HepG2 (cell line): ENCODE measurements around the gene PRR14. TPM values are rescaled to one million over a fixed set of nuclear protein-coding genes. Genes with fewer than 3 reads are reported as not detected.

Source experiments
- FOXJ3 ChIP-seq: sonication (generic); formaldehyde crosslinking; IDR thresholded peaks from 2 replicates; pipeline ENCODE4 v1.4.0; 2020; ENCODE audit warnings: missing genetic modification reagents, mild to moderate bottlenecking, borderline replicate concordance
- GABPA ChIP-seq, 2 experiments: IDR thresholded peaks; 2 replicates each; pipeline ENCODE4 v1.6.1; 2011 to 2016; ENCODE audit warnings: low read depth in 2 of 2, low read length in 1 of 2, missing biosample characterization in 1 of 2, missing genetic modification characterization in 1 of 2
- IKZF4 ChIP-seq: sonication (generic); formaldehyde crosslinking; IDR thresholded peaks from 2 replicates; pipeline ENCODE4 v1.5.1; 2020; ENCODE audit warnings: borderline replicate concordance, mild to moderate bottlenecking, low read depth, missing genetic modification reagents; ENCODE audit errors: not compliant biosample characterization
- PHF20 ChIP-seq: sonication (generic); formaldehyde crosslinking; IDR thresholded peaks from 2 replicates; pipeline ENCODE4 v1.5.0; 2020; ENCODE audit warnings: mild to moderate bottlenecking, missing genetic modification reagents
- TBX3 ChIP-seq: fragments of 450-650 bp; IDR thresholded peaks from 2 replicates; pipeline ENCODE4 v1.6.1; 2017; ENCODE audit warnings: antibody characterized with exemption, mild to moderate bottlenecking, inconsistent platforms, borderline replicate concordance
- ZNF274 ChIP-seq: sonication (generic); formaldehyde crosslinking; IDR thresholded peaks from 2 replicates; pipeline ENCODE4 v1.5.1; 2020; ENCODE audit warnings: mild to moderate bottlenecking, missing genetic modification reagents
- ZNF567 ChIP-seq: sonication (generic); formaldehyde crosslinking; IDR thresholded peaks from 2 replicates; pipeline ENCODE4 v1.8.1; 2023; ENCODE audit warnings: mild to moderate bottlenecking, missing genetic modification reagents, borderline replicate concordance
- polyA plus RNA-seq, 8 experiments: library from polyadenylated mRNA; depleted of rRNA in 3 of 8; stranded (reverse) in 7 of 8; unstranded in 1 of 8; fragments of >200 nt; fragmentation: Illumina TruSeq in 4 of 8; extraction: Trizol in 4 of 8; gene quantifications; 2 replicates each; pipeline versions ENCODE4 v1.2.1 to v1.2.3, GENCODE V29; 2011 to 2016; ENCODE audit warnings: low read depth in 4 of 8, missing spikeins in 1 of 8, mixed read lengths in 1 of 8; ENCODE audit not compliant: insufficient read depth in 1 of 8
- total RNA-seq, 5 experiments: library from RNA; depleted of rRNA; stranded (reverse); fragments of >200 nt; fragmentation: Illumina TruSeq; extraction: Trizol; gene quantifications; 2 replicates each; pipeline ENCODE4 v1.2.3, GENCODE V29; 2016; ENCODE audit warnings: low read depth in 1 of 5
- TF ChIP-seq, protein P1 (sequence below): sonication (generic); formaldehyde crosslinking; IDR thresholded peaks from 2 replicates; pipeline ENCODE4 v1.4.0; 2020; ENCODE audit warnings: missing genetic modification reagents
- TF ChIP-seq, protein P2 (sequence below), 2 experiments: fragments of 450-650 bp in 1 of 2; sonication (generic) in 1 of 2; formaldehyde crosslinking; IDR thresholded peaks; 2 replicates each; pipeline versions ENCODE4 v1.5.0 to v1.8.0; 2020 to 2022; ENCODE audit warnings: mild to moderate bottlenecking in 1 of 2, missing genetic modification reagents in 1 of 2
- TF ChIP-seq, protein P3 (sequence below): IDR thresholded peaks from 2 replicates; pipeline ENCODE4 v1.6.1; 2018; ENCODE audit warnings: missing genetic modification reagents, mild to moderate bottlenecking, missing compliant biosample characterization
- TF ChIP-seq, protein P4 (sequence below): sonication (generic); formaldehyde crosslinking; conservative IDR thresholded peaks from 2 replicates; pipeline ENCODE4 v1.8.0; 2022; ENCODE audit warnings: mild to moderate bottlenecking, moderate library complexity, missing genetic modification reagents
- TF ChIP-seq, protein P5 (sequence below): sonication (generic); formaldehyde crosslinking; IDR thresholded peaks from 2 replicates; pipeline ENCODE4 v1.5.1; 2020; ENCODE audit warnings: missing genetic modification reagents, mild to moderate bottlenecking, borderline replicate concordance

Gene PRR14
- total and polyA plus RNA-seq, 2 of the 13 experiments (the other 11 are each of a cell fraction or from before 2014, with no cell fraction given), result 8.4 to 11.0 TPM

DNA sequence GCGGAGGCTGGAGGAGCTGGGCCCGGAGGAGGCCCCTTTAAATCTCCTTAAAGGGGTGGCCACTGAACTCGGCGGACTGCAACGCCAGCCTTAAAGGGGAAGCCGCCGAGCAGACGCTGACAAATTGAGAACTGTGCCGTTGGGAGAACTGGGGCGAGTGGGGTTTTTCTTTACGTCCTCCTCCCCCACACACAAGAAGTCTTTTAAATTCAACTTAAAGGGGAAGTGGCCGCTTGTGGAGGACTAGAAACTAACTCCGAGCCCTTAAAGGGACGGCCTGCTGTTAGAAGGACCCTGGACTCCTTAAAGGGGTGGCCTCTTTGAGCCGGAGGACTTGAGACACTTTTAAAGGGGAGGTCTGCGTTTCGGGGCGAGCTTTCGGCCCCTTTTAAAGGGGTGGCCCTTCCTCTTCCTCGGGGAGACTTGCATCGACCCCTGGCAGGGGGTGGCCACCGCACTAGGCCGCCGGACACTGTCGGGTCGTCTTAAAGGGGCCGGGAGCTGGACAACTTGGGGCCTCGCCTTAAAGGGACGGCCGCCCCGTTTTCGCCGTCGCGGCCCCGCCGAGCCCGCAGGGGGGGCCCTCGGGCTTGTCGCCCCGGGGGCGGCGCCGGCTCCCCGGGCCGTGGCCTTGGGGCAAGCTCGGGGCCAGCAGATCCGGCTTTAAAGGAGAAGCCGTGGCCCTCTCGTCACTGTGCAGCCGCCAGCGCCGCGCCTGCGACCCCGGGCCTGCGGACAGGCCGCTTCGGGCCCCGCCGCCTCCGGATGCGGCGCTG lies 8.2 kb downstream of the PRR14 start (continued):
- TF ChIP-seq, protein P1, sequence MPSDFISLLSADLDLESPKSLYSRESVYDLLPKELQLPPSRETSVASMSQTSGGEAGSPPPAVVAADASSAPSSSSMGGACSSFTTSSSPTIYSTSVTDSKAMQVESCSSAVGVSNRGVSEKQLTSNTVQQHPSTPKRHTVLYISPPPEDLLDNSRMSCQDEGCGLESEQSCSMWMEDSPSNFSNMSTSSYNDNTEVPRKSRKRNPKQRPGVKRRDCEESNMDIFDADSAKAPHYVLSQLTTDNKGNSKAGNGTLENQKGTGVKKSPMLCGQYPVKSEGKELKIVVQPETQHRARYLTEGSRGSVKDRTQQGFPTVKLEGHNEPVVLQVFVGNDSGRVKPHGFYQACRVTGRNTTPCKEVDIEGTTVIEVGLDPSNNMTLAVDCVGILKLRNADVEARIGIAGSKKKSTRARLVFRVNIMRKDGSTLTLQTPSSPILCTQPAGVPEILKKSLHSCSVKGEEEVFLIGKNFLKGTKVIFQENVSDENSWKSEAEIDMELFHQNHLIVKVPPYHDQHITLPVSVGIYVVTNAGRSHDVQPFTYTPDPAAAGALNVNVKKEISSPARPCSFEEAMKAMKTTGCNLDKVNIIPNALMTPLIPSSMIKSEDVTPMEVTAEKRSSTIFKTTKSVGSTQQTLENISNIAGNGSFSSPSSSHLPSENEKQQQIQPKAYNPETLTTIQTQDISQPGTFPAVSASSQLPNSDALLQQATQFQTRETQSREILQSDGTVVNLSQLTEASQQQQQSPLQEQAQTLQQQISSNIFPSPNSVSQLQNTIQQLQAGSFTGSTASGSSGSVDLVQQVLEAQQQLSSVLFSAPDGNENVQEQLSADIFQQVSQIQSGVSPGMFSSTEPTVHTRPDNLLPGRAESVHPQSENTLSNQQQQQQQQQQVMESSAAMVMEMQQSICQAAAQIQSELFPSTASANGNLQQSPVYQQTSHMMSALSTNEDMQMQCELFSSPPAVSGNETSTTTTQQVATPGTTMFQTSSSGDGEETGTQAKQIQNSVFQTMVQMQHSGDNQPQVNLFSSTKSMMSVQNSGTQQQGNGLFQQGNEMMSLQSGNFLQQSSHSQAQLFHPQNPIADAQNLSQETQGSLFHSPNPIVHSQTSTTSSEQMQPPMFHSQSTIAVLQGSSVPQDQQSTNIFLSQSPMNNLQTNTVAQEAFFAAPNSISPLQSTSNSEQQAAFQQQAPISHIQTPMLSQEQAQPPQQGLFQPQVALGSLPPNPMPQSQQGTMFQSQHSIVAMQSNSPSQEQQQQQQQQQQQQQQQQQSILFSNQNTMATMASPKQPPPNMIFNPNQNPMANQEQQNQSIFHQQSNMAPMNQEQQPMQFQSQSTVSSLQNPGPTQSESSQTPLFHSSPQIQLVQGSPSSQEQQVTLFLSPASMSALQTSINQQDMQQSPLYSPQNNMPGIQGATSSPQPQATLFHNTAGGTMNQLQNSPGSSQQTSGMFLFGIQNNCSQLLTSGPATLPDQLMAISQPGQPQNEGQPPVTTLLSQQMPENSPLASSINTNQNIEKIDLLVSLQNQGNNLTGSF (CRISPR knock-in tag), result no peak
- TF ChIP-seq FOXJ3 (CRISPR knock-in tag) (no peak), ZNF274 (no peak), ZNF567 (CRISPR knock-in tag) (no peak), IKZF4 (CRISPR knock-in tag) (no peak), PHF20 (CRISPR knock-in tag) (peak; percentile 52; the same call in 1 of the 2 replicates), TBX3 (no peak), GABPA (IDR thresholded peaks at IDR 0.05; ENCODE audit: low read depth, low read length) (no peak), GABPA (CRISPR knock-in tag; IDR thresholded peaks at IDR 0.05; ENCODE audit: low read depth) (no peak)
- TF ChIP-seq, protein P2, sequence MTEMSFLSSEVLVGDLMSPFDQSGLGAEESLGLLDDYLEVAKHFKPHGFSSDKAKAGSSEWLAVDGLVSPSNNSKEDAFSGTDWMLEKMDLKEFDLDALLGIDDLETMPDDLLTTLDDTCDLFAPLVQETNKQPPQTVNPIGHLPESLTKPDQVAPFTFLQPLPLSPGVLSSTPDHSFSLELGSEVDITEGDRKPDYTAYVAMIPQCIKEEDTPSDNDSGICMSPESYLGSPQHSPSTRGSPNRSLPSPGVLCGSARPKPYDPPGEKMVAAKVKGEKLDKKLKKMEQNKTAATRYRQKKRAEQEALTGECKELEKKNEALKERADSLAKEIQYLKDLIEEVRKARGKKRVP (CRISPR knock-in tag; IDR thresholded peaks at IDR 0.05), result no peak
- TF ChIP-seq, protein P3, sequence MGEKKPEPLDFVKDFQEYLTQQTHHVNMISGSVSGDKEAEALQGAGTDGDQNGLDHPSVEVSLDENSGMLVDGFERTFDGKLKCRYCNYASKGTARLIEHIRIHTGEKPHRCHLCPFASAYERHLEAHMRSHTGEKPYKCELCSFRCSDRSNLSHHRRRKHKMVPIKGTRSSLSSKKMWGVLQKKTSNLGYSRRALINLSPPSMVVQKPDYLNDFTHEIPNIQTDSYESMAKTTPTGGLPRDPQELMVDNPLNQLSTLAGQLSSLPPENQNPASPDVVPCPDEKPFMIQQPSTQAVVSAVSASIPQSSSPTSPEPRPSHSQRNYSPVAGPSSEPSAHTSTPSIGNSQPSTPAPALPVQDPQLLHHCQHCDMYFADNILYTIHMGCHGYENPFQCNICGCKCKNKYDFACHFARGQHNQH (CRISPR knock-in tag), result 0 out of 2 replicates have a peak, but pooled peaks have one; percentile 43
- TF ChIP-seq, protein P4, sequence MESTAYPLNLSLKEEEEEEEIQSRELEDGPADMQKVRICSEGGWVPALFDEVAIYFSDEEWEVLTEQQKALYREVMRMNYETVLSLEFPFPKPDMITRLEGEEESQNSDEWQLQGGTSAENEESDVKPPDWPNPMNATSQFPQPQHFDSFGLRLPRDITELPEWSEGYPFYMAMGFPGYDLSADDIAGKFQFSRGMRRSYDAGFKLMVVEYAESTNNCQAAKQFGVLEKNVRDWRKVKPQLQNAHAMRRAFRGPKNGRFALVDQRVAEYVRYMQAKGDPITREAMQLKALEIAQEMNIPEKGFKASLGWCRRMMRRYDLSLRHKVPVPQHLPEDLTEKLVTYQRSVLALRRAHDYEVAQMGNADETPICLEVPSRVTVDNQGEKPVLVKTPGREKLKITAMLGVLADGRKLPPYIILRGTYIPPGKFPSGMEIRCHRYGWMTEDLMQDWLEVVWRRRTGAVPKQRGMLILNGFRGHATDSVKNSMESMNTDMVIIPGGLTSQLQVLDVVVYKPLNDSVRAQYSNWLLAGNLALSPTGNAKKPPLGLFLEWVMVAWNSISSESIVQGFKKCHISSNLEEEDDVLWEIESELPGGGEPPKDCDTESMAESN (CRISPR knock-in tag), result no peak; the same call in 1 of the 2 replicates
- TF ChIP-seq, protein P5, sequence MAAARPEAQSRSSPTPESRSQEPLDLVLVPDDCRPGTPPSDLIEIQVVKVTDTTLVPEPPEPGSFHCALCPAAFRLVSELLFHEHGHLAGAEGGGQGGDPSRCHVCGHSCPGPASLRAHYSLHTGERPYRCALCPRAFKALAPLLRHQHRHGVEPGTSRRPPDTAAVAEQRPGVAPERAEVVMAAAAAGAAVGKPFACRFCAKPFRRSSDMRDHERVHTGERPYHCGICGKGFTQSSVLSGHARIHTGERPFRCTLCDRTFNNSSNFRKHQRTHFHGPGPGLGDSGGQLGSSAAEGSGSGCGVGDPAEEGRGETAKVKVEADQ (CRISPR knock-in tag), result no peak; the same call in none of the 2 replicates
